PC-3 (cell line): Measurements from ENCODE around the gene IL1RAP. TPM values are rescaled to one million over a fixed set of nuclear protein-coding genes. Genes with fewer than 3 reads are reported as not detected.

Source experiments
- ATAC-seq: fragments of 200-7000 bp; cut with Tn5 transposase; 2 replicates; pipeline ENCODE4 v1.9.1; 2020; ENCODE audit warnings: mild to moderate bottlenecking, moderate library complexity
- BruUV-seq: library from RNA; stranded (reverse); fragments of 400-500 nt; replicated peaks from 2 replicates; lab custom pipeline; 2021; lab: Mats Ljungman, UMichigan
- CTCF ChIA-PET: fragments of 300-600 bp; sonication (Branson Sonifier 250); formaldehyde crosslinking; loops from one replicate; lab custom pipeline; 2022; ENCODE audit warnings: antibody characterized with exemption; lab: Charles Lee
- POLR2A ChIA-PET: fragments of 300-600 bp; sonication (Branson Sonifier 250); formaldehyde crosslinking; loops from one replicate; lab custom pipeline; 2022; ENCODE audit warnings: antibody characterized with exemption; ENCODE audit not compliant: unreplicated experiment; lab: Charles Lee
- DNase-seq: peaks from one replicate; pipeline ENCODE4 v3.0.0-alpha.2; 2015
- H2AFZ ChIP-seq: fragments of 300-600 bp; sonication (generic); 2 replicates; pipeline ENCODE4 v1.6.0; 2016; ENCODE audit warnings: antibody characterized with exemption, low read length
- H3F3A ChIP-seq: fragments of 300-600 bp; sonication (generic); one replicate; pipeline ENCODE4 v1.6.0; 2017; ENCODE audit warnings: antibody characterized with exemption, low read length, control low read depth, mild to moderate bottlenecking; ENCODE audit not compliant: unreplicated experiment
- H3K27ac ChIP-seq: fragments of 300-600 bp; sonication (generic); 2 replicates; pipeline ENCODE4 v1.5.1; 2016; ENCODE audit warnings: mild to moderate bottlenecking, low read length
- H3K27me3 ChIP-seq: fragments of 300-600 bp; sonication (generic); 2 replicates; pipeline ENCODE4 v1.6.1; 2016; ENCODE audit warnings: low read length, mixed read lengths
- H3K36me3 ChIP-seq: fragments of 300-600 bp; sonication (generic); 2 replicates; pipeline ENCODE4 v1.6.1; 2016; ENCODE audit warnings: low read depth, mixed run types, low read length, mixed read lengths
- H3K4me1 ChIP-seq: fragments of 300-600 bp; sonication (generic); 2 replicates; pipeline ENCODE4 v1.5.1; 2016; ENCODE audit warnings: low read length; ENCODE audit not compliant: insufficient read depth
- H3K4me2 ChIP-seq: fragments of 300-600 bp; sonication (generic); 2 replicates; pipeline ENCODE4 v1.6.0; 2016; ENCODE audit warnings: low read length
- H3K4me3 ChIP-seq: fragments of 300-600 bp; sonication (generic); 2 replicates; pipeline ENCODE4 v1.5.1; 2016; ENCODE audit warnings: mild to moderate bottlenecking, low read length, mixed read lengths
- H3K79me2 ChIP-seq: fragments of 300-600 bp; sonication (generic); 2 replicates; pipeline ENCODE4 v1.6.1; 2017; ENCODE audit warnings: low read length, mixed read lengths
- H3K9ac ChIP-seq: fragments of 300-600 bp; sonication (generic); 2 replicates; pipeline ENCODE4 v1.6.0; 2016; ENCODE audit warnings: mild to moderate bottlenecking, low read length
- H3K9me2 ChIP-seq: fragments of 300-600 bp; sonication (generic); replicated peaks from 2 replicates; pipeline ENCODE4 v1.6.1; 2016; ENCODE audit warnings: mixed run types, low read length, mixed read lengths
- H3K9me3 ChIP-seq: fragments of 300-600 bp; sonication (generic); 2 replicates; pipeline ENCODE4 v1.6.1; 2016; ENCODE audit warnings: low read length, mixed read lengths
- H4K20me1 ChIP-seq: fragments of 300-600 bp; sonication (generic); 2 replicates; pipeline ENCODE4 v1.6.1; 2016; ENCODE audit warnings: low read length, mixed read lengths
- CTCF ChIP-seq: fragments of 300-600 bp; sonication (generic); conservative IDR thresholded peaks from 2 replicates; pipeline ENCODE4 v1.5.1; 2017; ENCODE audit warnings: antibody characterized with exemption, low read depth, mild to moderate bottlenecking, low read length
- EZH2 ChIP-seq: fragments of 300-600 bp; sonication (generic); IDR thresholded peaks from one replicate; pipeline ENCODE4 v1.6.1; 2017; ENCODE audit warnings: antibody characterized with exemption, mild to moderate bottlenecking, low read length; ENCODE audit not compliant: unreplicated experiment
- EZH2phosphoT487 ChIP-seq: fragments of 300-600 bp; sonication (generic); IDR thresholded peaks from 2 replicates; pipeline ENCODE4 v1.6.1; 2018; ENCODE audit warnings: mild to moderate bottlenecking, antibody characterized with exemption, low read length, borderline replicate concordance
- intact Hi-C: fragments of 100-400 bp; cut with micrococcal nuclease; formaldehyde crosslinking; loops from 2 replicates; pipeline ENCODE4 v1.9.0; 2023
- total RNA-seq: library from RNA; depleted of rRNA; stranded (reverse); fragments of >200 nt; gene quantifications from 2 replicates; pipeline ENCODE4 v1.2.3, GENCODE V29; 2014

Gene IL1RAP
- total RNA-seq, 1 experiment from 2014 or later = 5.0 TPM

- Histone ChIP-seq H3K36me3 (no peaks in the 10 kb centered on the region), H3K79me2 (no peaks in the 10 kb centered on the region), H3K9ac (no peak overlapping the region), H3K9me2 (no peaks in the 10 kb centered on the region), H3F3A (no peaks in the 10 kb centered on the region), H3K4me3 (no peak overlapping the region), H3K27ac (no peak overlapping the region), H2AFZ (no peak overlapping the region), H3K4me2 (no peak overlapping the region), H4K20me1 (no peaks in the 10 kb centered on the region), H3K9me3 (no peaks in the 10 kb centered on the region), H3K27me3 (no peaks in the 10 kb centered on the region), H3K4me1 (peaks cover 4% of the 10 kb centered on the region)
- ATAC-seq (peak; percentile 61; the same call in 1 of the 2 replicates), DNase-seq (no peak)
- ChIA-PET CTCF (interaction anchor here (0.6 kb wide), 1 partner anchor 196 kb away, joined by 3 read pairs; no protein-coding TSS in a partner anchor), POLR2A (interaction anchor here (0.5 kb wide), 1 partner anchor 58 kb away, joined by 4 read pairs; no protein-coding TSS in a partner anchor)
- intact Hi-C loops = no loop called here
- BruUV-seq = no TSS peak
- TF ChIP-seq EZH2phosphoT487 (no peak), CTCF (peak; percentile 40; the same call in 1 of the 2 replicates)
Measured at GRCh38 chr3:190504354-190505125, 9.3 kb upstream of the IL1RAP start.

GRCh38 chr3:190505381-190506003, 8.4 kb upstream of the IL1RAP start:
- no TSS peak for BruUV-seq

More at GRCh38 chr3:190505381-190506003, 8.4 kb upstream of the IL1RAP start:
- Histone ChIP-seq H3K4me2 (no peak overlapping the region), H3K27ac (no peak overlapping the region), H3K27me3 (no peaks in the 10 kb centered on the region), H3K9me3 (no peaks in the 10 kb centered on the region), H3K9ac (no peak overlapping the region), H3K4me1 (peaks cover 9% of the 10 kb centered on the region), H4K20me1 (no peaks in the 10 kb centered on the region), H3K4me3 (no peak overlapping the region), H3F3A (no peaks in the 10 kb centered on the region), H2AFZ (no peak overlapping the region), H3K79me2 (no peaks in the 10 kb centered on the region), H3K36me3 (no peaks in the 10 kb centered on the region), H3K9me2 (no peaks in the 10 kb centered on the region)
- ChIA-PET CTCF (no interaction called here), POLR2A (interaction anchor here (0.5 kb wide), 1 partner anchor 57 kb away, joined by 4 read pairs; no protein-coding TSS in a partner anchor)
- TF ChIP-seq EZH2phosphoT487 (no peak), CTCF (no peak), EZH2 (no peak)
- DNase-seq (no peak), ATAC-seq (no peak)
- intact Hi-C loops = no loop called here
